ENCODE measurements around the gene ZNF670.

GRCh38 chr1:247111700-247112478, 33.3 kb upstream of the ZNF670 start:
- no peak for TF ChIP-seq POLR2AphosphoS5 (IDR thresholded peaks at IDR 0.05; ENCODE audit: low read depth, low read length)
- no peak for TF ChIP-seq SPI1 (IDR thresholded peaks at IDR 0.05; ENCODE audit: low read depth, low read length)
- no peak for TF ChIP-seq POLR2A (IDR thresholded peaks at IDR 0.05; ENCODE audit: low read depth, low read length)
- TF ChIP-seq TAF1 (IDR thresholded peaks at IDR 0.05; ENCODE audit: low read depth, low read length) = no peak

All from GM12891 (cell line).